HCT116 (cell line): ENCODE results near the gene MYCBP2.
A peak's percentile ranks its signal among the peaks of the same experiment; 100 is the strongest.

ENCODE experiments used
- CEBPB ChIP-seq: IDR thresholded peaks from 2 replicates; pipeline ENCODE4 v1.6.1; 2012; ENCODE audit warnings: low read depth
- CTCF ChIP-seq, 3 experiments: fragments of 200-600 bp in 1 of 3; sonication (generic) in 1 of 3; IDR thresholded peaks in 2 of 3; conservative IDR thresholded peaks in 1 of 3; 2 replicates each; pipeline ENCODE4 v1.5.1; 2012 to 2017; ENCODE audit warnings: low read depth in 2 of 3, low read length in 2 of 3, antibody characterized with exemption in 1 of 3, borderline replicate concordance in 1 of 3, control low read depth in 1 of 3, mild to moderate bottlenecking in 1 of 3, mixed read lengths in 1 of 3, mixed run types in 1 of 3, moderate library complexity in 1 of 3; ENCODE audit not compliant: insufficient read depth in 1 of 3
- EZH2 ChIP-seq: fragments of 200-600 bp; sonication (generic); IDR thresholded peaks from 2 replicates; pipeline ENCODE4 v1.6.1; 2017; ENCODE audit warnings: antibody characterized with exemption, mixed run types
- FOSL1 ChIP-seq: IDR thresholded peaks from 2 replicates; pipeline ENCODE4 v1.6.1; 2012; ENCODE audit warnings: low read depth
- POLR2AphosphoS5 ChIP-seq: IDR thresholded peaks from 2 replicates; pipeline ENCODE4 v1.6.1; 2011; ENCODE audit warnings: mild to moderate bottlenecking, low read depth, low read length, moderate library complexity
- SP1 ChIP-seq: IDR thresholded peaks from 2 replicates; pipeline ENCODE4 v1.6.1; 2012; ENCODE audit warnings: low read depth

GRCh38 chr13:77016888-77017623 is 309.8 kb downstream of the MYCBP2 start:
- no peak for TF ChIP-seq SP1
- peak in 2 of 3 experiments; percentile 5 to 23; a peak in 1 of 6 replicates for TF ChIP-seq CTCF (IDR thresholded peaks at IDR 0.05 in 2 of 3, conservative IDR thresholded peaks at IDR 0.05 in 1 of 3; ENCODE audit: borderline replicate concordance in 1 of 3, insufficient read depth in 1 of 3, low read depth in 2 of 3, low read length in 2 of 3)
- TF ChIP-seq FOSL1, result no peak
- no peak for TF ChIP-seq CEBPB
- no peak for TF ChIP-seq POLR2AphosphoS5
- TF ChIP-seq EZH2, result no peak
